OCI-LY1 (cell line): ENCODE results near the gene TBL1X.

Experiments
- H2AFZ ChIP-seq: fragments of 200-600 bp; sonication (generic), shearing (Covaris generic); 2 replicates; pipeline ENCODE4 v1.6.0; 2014; ENCODE audit warnings: antibody characterized with exemption, mild to moderate bottlenecking, low read length
- H3F3A ChIP-seq: fragments of 200-600 bp; sonication (generic), shearing (Covaris generic); 2 replicates; pipeline ENCODE4 v1.6.0; 2014; ENCODE audit warnings: mild to moderate bottlenecking, antibody characterized with exemption, low read length, moderate library complexity; ENCODE audit not compliant: insufficient read depth
- H3K27ac ChIP-seq: fragments of 200-600 bp; sonication (generic); 2 replicates; pipeline ENCODE4 v1.5.1; 2014; ENCODE audit warnings: low read length, mixed run types, mild to moderate bottlenecking, low read depth; ENCODE audit not compliant: poor library complexity, severe bottlenecking
- H3K27me3 ChIP-seq: fragments of 200-600 bp; sonication (generic); 2 replicates; pipeline ENCODE4 v1.6.0; 2014; ENCODE audit warnings: antibody characterized with exemption, mild to moderate bottlenecking, low read length, moderate library complexity; ENCODE audit not compliant: insufficient read depth
- H3K36me3 ChIP-seq: fragments of 200-600 bp; sonication (generic); 2 replicates; pipeline ENCODE4 v1.6.1; 2014; ENCODE audit warnings: mild to moderate bottlenecking, antibody characterized with exemption, low read length, moderate library complexity, mixed read lengths; ENCODE audit not compliant: insufficient read depth
- H3K4me1 ChIP-seq: fragments of 200-600 bp; sonication (generic); 2 replicates; pipeline ENCODE4 v1.5.1; 2014; ENCODE audit warnings: mild to moderate bottlenecking, low read length, moderate library complexity; ENCODE audit not compliant: insufficient read depth, severe bottlenecking
- H3K4me2 ChIP-seq: fragments of 200-600 bp; sonication (generic), shearing (Covaris generic); 2 replicates; pipeline ENCODE4 v1.6.1; 2014; ENCODE audit warnings: low read length
- H3K4me3 ChIP-seq: fragments of 200-600 bp; sonication (generic); 2 replicates; pipeline ENCODE4 v1.5.1; 2014; ENCODE audit warnings: low read length, low read depth, mild to moderate bottlenecking, mixed read lengths; ENCODE audit not compliant: poor library complexity, severe bottlenecking
- H3K79me2 ChIP-seq: fragments of 200-600 bp; shearing (Covaris generic); 2 replicates; pipeline ENCODE4 v1.6.1; 2016; ENCODE audit warnings: mixed run types, low read length, mixed read lengths; ENCODE audit not compliant: insufficient read depth
- H3K9ac ChIP-seq: fragments of 200-600 bp; sonication (generic), shearing (Covaris generic); 2 replicates; pipeline ENCODE4 v1.6.1; 2014; ENCODE audit warnings: mild to moderate bottlenecking, low read length, mixed read lengths
- H3K9me2 ChIP-seq: fragments of 200-600 bp; sonication (generic), shearing (Covaris generic); 2 replicates; pipeline ENCODE4 v1.6.1; 2014; ENCODE audit warnings: low read depth, mild to moderate bottlenecking, low read length, mixed read lengths
- H3K9me3 ChIP-seq: fragments of 200-600 bp; shearing (Covaris generic); 2 replicates; pipeline ENCODE4 v1.6.1; 2014; ENCODE audit warnings: low read length, mixed read lengths
- H4K20me1 ChIP-seq: fragments of 200-600 bp; sonication (generic), shearing (Covaris generic); 2 replicates; pipeline ENCODE4 v1.6.0; 2016; ENCODE audit warnings: mild to moderate bottlenecking, low read length; ENCODE audit not compliant: insufficient read depth
- CTCF ChIP-seq: fragments of 200-600 bp; sonication (generic), shearing (Covaris generic); IDR thresholded peaks from 2 replicates; pipeline ENCODE4 v1.5.1; 2017; ENCODE audit warnings: mild to moderate bottlenecking, antibody characterized with exemption, low read length, moderate library complexity, mixed read lengths
- EZH2 ChIP-seq: fragments of 200-600 bp; sonication (generic), shearing (Covaris generic); IDR thresholded peaks from 2 replicates; pipeline ENCODE4 v1.8.0; 2017; ENCODE audit warnings: borderline replicate concordance, mixed run types, mild to moderate bottlenecking, antibody characterized with exemption, low read length, moderate library complexity, mixed read lengths

The TBL1X gene

GRCh38 chrX:9595174-9595573, 130.3 kb downstream of the TBL1X start:
- Histone ChIP-seq H3K27me3 (no peaks in the 10 kb centered on the region), H3K9me2 (no peaks in the 10 kb centered on the region), H3K4me3 (no peak overlapping the region), H3K79me2 (no peaks in the 10 kb centered on the region), H3K4me2 (no peak overlapping the region), H3F3A (no peaks in the 10 kb centered on the region), H3K4me1 (peaks cover 22% of the 10 kb centered on the region), H3K27ac (no peak overlapping the region), H2AFZ (no peak overlapping the region), H4K20me1 (no peaks in the 10 kb centered on the region), H3K9me3 (no peaks in the 10 kb centered on the region), H3K36me3 (no peaks in the 10 kb centered on the region), H3K9ac (no peak overlapping the region)
- TF ChIP-seq EZH2, result no peak
- TF ChIP-seq CTCF, result no peak

GRCh38 chrX:9596837-9597236, 132.0 kb downstream of the TBL1X start:
- Histone ChIP-seq H3K9ac (no peak overlapping the region), H3K9me3 (no peaks in the 10 kb centered on the region)

GRCh38 chrX:9597361-9598035, 132.6 kb downstream of the TBL1X start:
- H3K9me2 ChIP-seq, result no peaks in the 10 kb centered on the region
- H3K4me3 ChIP-seq, result no peak overlapping the region
- no peaks in the 10 kb centered on the region for H3K9me3 ChIP-seq
- no peak overlapping the region for H2AFZ ChIP-seq
- H3F3A ChIP-seq, result no peaks in the 10 kb centered on the region
- no peaks in the 10 kb centered on the region for H3K79me2 ChIP-seq
- H3K9ac ChIP-seq, result no peak overlapping the region
- H3K27me3 ChIP-seq, result no peaks in the 10 kb centered on the region
- H3K4me2 ChIP-seq, result no peak overlapping the region
- no peak overlapping the region for H3K27ac ChIP-seq
- no peaks in the 10 kb centered on the region for H4K20me1 ChIP-seq
- TF ChIP-seq EZH2 (no peak), CTCF (no peak)
- peaks cover 22% of the 10 kb centered on the region for H3K4me1 ChIP-seq
- H3K36me3 ChIP-seq, result no peaks in the 10 kb centered on the region

More at GRCh38 chrX:9596837-9597236, 132.0 kb downstream of the TBL1X start:
- no peak overlapping the region for H2AFZ ChIP-seq
- no peaks in the 10 kb centered on the region for H3F3A ChIP-seq
- no peaks in the 10 kb centered on the region for H3K79me2 ChIP-seq
- H3K36me3 ChIP-seq, result no peaks in the 10 kb centered on the region
- H3K27me3 ChIP-seq, result no peaks in the 10 kb centered on the region
- H3K4me2 ChIP-seq, result no peak overlapping the region
- H4K20me1 ChIP-seq, result no peaks in the 10 kb centered on the region
- no peak overlapping the region for H3K4me3 ChIP-seq
- no peaks in the 10 kb centered on the region for H3K9me2 ChIP-seq
- peaks cover 22% of the 10 kb centered on the region for H3K4me1 ChIP-seq
- no peak for TF ChIP-seq EZH2
- no peak for TF ChIP-seq CTCF
- no peak overlapping the region for H3K27ac ChIP-seq
